GM18526 (cell line): ENCODE data around the gene HIKESHI.

ENCODE experiments used
- POLR2A ChIP-seq: IDR thresholded peaks from 3 replicates; pipeline ENCODE4 v1.6.1; 2011; ENCODE audit not compliant: insufficient read length; ENCODE audit errors: extremely low read depth

Gene HIKESHI

GRCh38 chr11:86360775-86361395 lies 58.8 kb downstream of the HIKESHI start:
- TF ChIP-seq POLR2A: no peak

- TF ChIP-seq POLR2A: no peak
These were observed 61.4 kb downstream of the HIKESHI start for GRCh38 chr11:86363424-86363823.

- TF ChIP-seq POLR2A: no peak
These were observed 63.5 kb downstream of the HIKESHI start for GRCh38 chr11:86365546-86365945.

- no peak for TF ChIP-seq POLR2A
These were observed 67.6 kb downstream of the HIKESHI start for GRCh38 chr11:86369668-86370067.

- TF ChIP-seq POLR2A: no peak
These were observed 68.1 kb downstream of the HIKESHI start for GRCh38 chr11:86370171-86370570.

GRCh38 chr11:86370922-86371594 lies 69.0 kb downstream of the HIKESHI start:
- TF ChIP-seq POLR2A: no peak

GRCh38 chr11:86372041-86372440 lies 70.0 kb downstream of the HIKESHI start:
- no peak for TF ChIP-seq POLR2A

- no peak for TF ChIP-seq POLR2A
These were observed 70.5 kb downstream of the HIKESHI start for GRCh38 chr11:86372586-86372985.

- no peak for TF ChIP-seq POLR2A
These were observed 72.0 kb downstream of the HIKESHI start for GRCh38 chr11:86374069-86374468.

- TF ChIP-seq POLR2A: no peak
These were observed 72.5 kb downstream of the HIKESHI start, which contains the start of gene CCDC81 for GRCh38 chr11:86374586-86374985. Gene CCDC81, plus strand, starts transcription at chr11:86374887. Its CDS starts 277 bp downstream, at chr11:86375164.

GRCh38 chr11:86377972-86378371 lies 75.9 kb downstream of the HIKESHI start:
- TF ChIP-seq POLR2A: no peak

GRCh38 chr11:86380295-86381059 lies 78.4 kb downstream of the HIKESHI start:
- TF ChIP-seq POLR2A: no peak

GRCh38 chr11:86383041-86383955 lies 81.3 kb downstream of the HIKESHI start:
- no peak for TF ChIP-seq POLR2A

GRCh38 chr11:86386283-86386682 lies 84.2 kb downstream of the HIKESHI start:
- TF ChIP-seq POLR2A: no peak

- no peak for TF ChIP-seq POLR2A
These were observed 84.7 kb downstream of the HIKESHI start for GRCh38 chr11:86386746-86387145.

- no peak for TF ChIP-seq POLR2A
These were observed 86.2 kb downstream of the HIKESHI start for GRCh38 chr11:86388198-86388597.

- no peak for TF ChIP-seq POLR2A
These were observed 88.4 kb downstream of the HIKESHI start for GRCh38 chr11:86390487-86390886.
